Activated CD4-positive, alpha-beta T cell treated with anti-CD3 and anti-CD28 coated beads for 36 hours (primary cell): ENCODE results near the gene TMTC1. TPM values are rescaled to one million over a fixed set of nuclear protein-coding genes. Genes with fewer than 3 reads are reported as not detected.

Experiments
- ATAC-seq: fragments of 200-7000 bp; cut with Tn5 transposase; one replicate; pipeline ENCODE4 v1.10.0; 2021; ENCODE audit warnings: mild to moderate bottlenecking, moderate library complexity
- CTCF ChIA-PET: fragments of 350-600 bp; sonication (Branson Sonifier 250); formaldehyde crosslinking; loops from one replicate; lab custom pipeline; 2021; ENCODE audit warnings: antibody characterized with exemption; lab: Charles Lee
- POLR2A ChIA-PET: fragments of 350-600 bp; sonication (Branson Sonifier 250); formaldehyde crosslinking; loops from one replicate; lab custom pipeline; 2021; ENCODE audit warnings: antibody characterized with exemption, inconsistent platforms; lab: Charles Lee
- DNase-seq: peaks from one replicate; pipeline ENCODE4 v3.0.0-alpha.2; 2020
- H3K27ac Mint-ChIP-seq: one replicate; pipeline ENCODE4 v1.8.0; 2021; ENCODE audit warnings: mixed read lengths
- H3K27me3 Mint-ChIP-seq: one replicate; pipeline ENCODE4 v1.8.0; 2021; ENCODE audit warnings: mixed read lengths
- H3K36me3 Mint-ChIP-seq: one replicate; pipeline ENCODE4 v1.8.0; 2021; ENCODE audit warnings: low read depth, mixed read lengths
- H3K4me1 Mint-ChIP-seq: one replicate; pipeline ENCODE4 v1.8.0; 2021; ENCODE audit warnings: mixed read lengths
- H3K4me3 Mint-ChIP-seq: one replicate; pipeline ENCODE4 v1.8.0; 2021; ENCODE audit warnings: mild to moderate bottlenecking, moderate library complexity, mixed read lengths
- H3K9me3 Mint-ChIP-seq: one replicate; pipeline ENCODE4 v1.8.0; 2021; ENCODE audit warnings: low read depth, mixed read lengths
- intact Hi-C, 2 experiments: fragments of 100-400 bp; cut with DNase I in 1 of 2; cut with micrococcal nuclease in 1 of 2; formaldehyde crosslinking; loops; one replicate each; pipeline versions ENCODE4 v1.14.2 to v1.15.1; 2022 to 2024; cut with DNase I, micrococcal nuclease
- total RNA-seq, 2 experiments: library from RNA; stranded (reverse); gene quantifications; one replicate each; pipeline ENCODE4 v1.2.3, GENCODE V29; 2021

The TMTC1 gene
- total RNA-seq, 2 experiments from 2014 or later, result 0.04 to 0.30 TPM

DNA sequence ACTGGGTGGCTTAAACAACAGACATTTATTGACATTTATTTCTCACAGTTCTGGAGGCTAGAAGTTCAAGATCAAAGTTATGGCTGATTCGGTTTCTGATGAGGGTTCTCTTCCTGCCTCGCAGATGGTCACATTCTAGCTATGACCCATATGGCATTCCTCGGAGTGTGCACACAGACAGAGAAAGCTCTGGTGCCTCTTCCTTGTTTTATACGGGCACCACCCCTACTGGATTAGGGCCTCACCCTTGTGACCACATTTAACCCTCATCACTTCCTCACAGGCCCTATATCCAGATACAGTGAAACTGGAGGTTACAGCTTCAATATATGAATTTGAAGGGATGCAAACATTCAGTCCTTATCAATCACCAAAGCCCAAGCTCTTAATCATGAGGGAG is 209.2 kb downstream of the TMTC1 start:
- Mint-ChIP-seq H3K9me3 (no peaks in the 10 kb centered on the region), H3K27ac (no peak overlapping the region), H3K4me1 (no peaks in the 10 kb centered on the region), H3K4me3 (no peak overlapping the region), H3K36me3 (no peaks in the 10 kb centered on the region), H3K27me3 (peaks cover 4% of the 10 kb centered on the region)
- ChIA-PET CTCF (interaction anchor here (0.7 kb wide), 1 partner anchor 1684 kb away, joined by 4 read pairs; no protein-coding TSS in a partner anchor), POLR2A (no interaction called here)
- ATAC-seq, result no peak
- DNase-seq, result no peak
- intact Hi-C loops, result no loop called here

DNA sequence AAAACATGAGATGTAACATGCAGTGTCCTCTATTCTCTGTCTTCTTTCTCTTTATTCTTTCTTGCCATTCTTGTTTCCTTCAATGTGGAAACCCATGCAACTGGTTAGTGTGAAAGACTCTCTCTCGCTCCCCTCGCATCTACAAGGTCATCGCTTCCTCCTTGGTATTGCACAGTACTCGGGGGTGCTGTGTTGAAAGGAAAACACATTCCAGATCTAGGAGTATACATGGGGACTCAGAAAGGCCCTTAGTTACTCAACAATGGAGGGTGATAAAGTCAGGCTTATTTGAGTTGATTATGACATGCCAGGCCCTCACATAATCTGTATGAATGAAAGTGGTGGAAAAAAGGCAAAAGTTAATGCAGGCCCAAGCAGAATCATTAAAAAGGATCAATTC is 210.8 kb downstream of the TMTC1 start:
- DNase-seq (no peak), ATAC-seq (no peak)
- POLR2A ChIA-PET, result no interaction called here
- H3K4me1 Mint-ChIP-seq, result no peaks in the 10 kb centered on the region
- no peak overlapping the region for H3K27ac Mint-ChIP-seq
- intact Hi-C loops, result no loop called here
- no peaks in the 10 kb centered on the region for H3K9me3 Mint-ChIP-seq
- CTCF ChIA-PET, result no interaction called here
- H3K27me3 Mint-ChIP-seq, result peaks cover 5% of the 10 kb centered on the region
- no peaks in the 10 kb centered on the region for H3K36me3 Mint-ChIP-seq
- no peak overlapping the region for H3K4me3 Mint-ChIP-seq

DNA sequence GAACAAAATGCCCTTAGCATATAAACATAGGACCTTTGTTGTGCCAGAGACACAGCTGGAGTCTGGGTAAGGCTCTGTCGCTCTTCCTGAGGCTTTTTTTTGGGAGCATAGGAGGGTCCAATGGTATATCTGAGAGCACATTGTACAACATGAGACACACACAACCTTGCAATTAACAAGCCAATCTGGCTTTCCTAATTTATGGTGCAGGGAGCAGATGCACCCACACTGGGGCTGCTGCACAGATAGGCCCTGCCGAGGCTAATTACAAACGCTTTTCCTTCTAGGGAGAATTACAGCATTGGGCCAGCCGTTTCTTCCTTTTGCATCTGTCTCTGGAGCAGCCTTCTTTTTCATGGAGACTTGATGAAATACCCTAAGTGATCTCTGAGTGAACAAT is 211.3 kb downstream of the TMTC1 start:
- peaks cover 5% of the 10 kb centered on the region for H3K27me3 Mint-ChIP-seq

DNA sequence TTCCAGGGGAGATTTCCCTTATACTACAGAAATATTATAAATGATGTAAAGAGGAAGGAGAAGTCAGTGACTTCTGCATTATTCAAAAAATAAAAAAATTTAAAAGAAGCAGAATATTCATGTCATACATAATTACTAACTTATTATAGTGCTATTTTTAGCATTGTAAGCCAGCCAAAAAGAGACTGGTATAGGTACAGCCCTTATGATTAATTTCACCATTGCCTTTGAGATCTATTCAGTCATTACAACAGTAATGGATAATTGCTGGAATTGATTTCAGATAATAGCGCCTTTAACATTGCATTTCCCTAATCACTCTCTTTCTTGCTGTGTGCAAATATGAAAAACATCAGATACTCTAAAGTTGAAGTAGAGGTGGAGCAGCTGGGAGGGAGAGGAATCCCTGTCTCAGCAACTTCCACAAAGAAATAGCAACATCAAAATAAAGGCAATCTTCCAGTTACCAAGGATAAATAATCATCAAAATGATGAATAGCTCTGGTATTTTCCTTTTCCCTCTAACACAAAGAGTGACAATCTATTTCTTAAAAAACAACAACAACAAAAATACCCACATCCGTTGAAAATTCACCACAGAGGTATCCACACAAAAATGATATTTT is 214.5 kb downstream of the TMTC1 start:
- intact Hi-C loops, result no loop called here
- ATAC-seq, result no peak
- no peak for DNase-seq
- H3K4me3 Mint-ChIP-seq, result no peak overlapping the region
- H3K36me3 Mint-ChIP-seq, result no peaks in the 10 kb centered on the region
- H3K9me3 Mint-ChIP-seq, result no peaks in the 10 kb centered on the region
- no peak overlapping the region for H3K27ac Mint-ChIP-seq
- ChIA-PET POLR2A (no interaction called here), CTCF (interaction anchor here (0.9 kb wide), 1 partner anchor 11 kb away, joined by 3 read pairs; no protein-coding TSS in a partner anchor)
- no peaks in the 10 kb centered on the region for H3K4me1 Mint-ChIP-seq
- H3K27me3 Mint-ChIP-seq, result peaks cover 9% of the 10 kb centered on the region

More for the DNA sequence above, 211.3 kb downstream of the TMTC1 start:
- ATAC-seq, result no peak
- POLR2A ChIA-PET, result no interaction called here
- Mint-ChIP-seq H3K27ac (no peak overlapping the region), H3K9me3 (no peaks in the 10 kb centered on the region), H3K36me3 (no peaks in the 10 kb centered on the region), H3K4me1 (no peaks in the 10 kb centered on the region), H3K4me3 (no peak overlapping the region)
- CTCF ChIA-PET, result no interaction called here
- intact Hi-C loops, result no loop called here
- no peak for DNase-seq

DNA sequence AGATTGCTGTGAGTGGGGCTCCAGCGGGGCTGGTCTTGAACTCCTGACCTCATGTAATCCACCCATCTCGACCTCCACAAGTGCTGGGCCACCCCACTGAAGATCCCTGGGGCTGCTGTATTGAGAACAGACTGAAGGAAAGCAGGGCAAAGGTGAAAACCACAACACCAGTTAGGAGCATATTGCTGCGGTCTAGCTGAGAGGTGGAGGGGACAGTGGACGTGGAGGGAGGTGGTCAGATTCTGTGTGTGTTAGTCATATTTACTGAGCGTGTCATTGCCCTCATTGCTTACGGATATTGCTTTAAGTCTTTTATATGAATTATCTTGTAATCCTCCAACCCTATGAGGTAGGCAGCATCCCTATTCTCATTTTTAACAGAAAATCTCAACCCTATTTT is 217.3 kb downstream of the TMTC1 start:
- ATAC-seq (no peak), DNase-seq (no peak)
- Mint-ChIP-seq H3K27me3 (peaks cover 26% of the 10 kb centered on the region), H3K36me3 (no peaks in the 10 kb centered on the region), H3K9me3 (no peaks in the 10 kb centered on the region), H3K4me3 (no peak overlapping the region), H3K27ac (no peak overlapping the region), H3K4me1 (peaks cover 5% of the 10 kb centered on the region)
- ChIA-PET POLR2A (no interaction called here), CTCF (no interaction called here)
- intact Hi-C loops, result no loop called here

DNA sequence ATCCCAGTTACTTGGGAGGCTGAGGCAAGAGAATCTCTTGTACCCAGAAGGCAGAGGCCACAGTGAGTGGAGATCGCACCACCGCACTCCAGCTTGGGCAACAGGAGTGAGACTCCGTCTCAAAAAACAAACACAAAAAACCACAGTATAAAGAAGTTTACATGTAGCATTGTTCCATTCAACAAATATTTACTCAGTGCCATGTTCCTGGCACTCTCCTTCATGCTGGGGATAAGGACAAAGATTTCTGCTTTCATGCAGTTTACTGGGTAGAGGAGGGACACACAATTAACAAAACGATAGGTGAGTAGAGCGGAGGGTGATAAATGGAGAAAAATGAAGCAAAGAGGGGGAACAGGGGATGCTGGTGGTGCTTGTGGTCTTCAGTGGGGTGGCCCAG is 218.0 kb downstream of the TMTC1 start:
- POLR2A ChIA-PET, result no interaction called here
- intact Hi-C loops, result no loop called here
- H3K27me3 Mint-ChIP-seq, result peaks cover 26% of the 10 kb centered on the region
- ATAC-seq (no peak), DNase-seq (no peak)
- CTCF ChIA-PET, result interaction anchor here (0.6 kb wide), 1 partner anchor 339 kb away, joined by 3 read pairs; no protein-coding TSS in a partner anchor
- H3K36me3 Mint-ChIP-seq, result no peaks in the 10 kb centered on the region
- no peaks in the 10 kb centered on the region for H3K9me3 Mint-ChIP-seq
- no peak overlapping the region for H3K27ac Mint-ChIP-seq
- peaks cover 5% of the 10 kb centered on the region for H3K4me1 Mint-ChIP-seq
- no peak overlapping the region for H3K4me3 Mint-ChIP-seq

DNA sequence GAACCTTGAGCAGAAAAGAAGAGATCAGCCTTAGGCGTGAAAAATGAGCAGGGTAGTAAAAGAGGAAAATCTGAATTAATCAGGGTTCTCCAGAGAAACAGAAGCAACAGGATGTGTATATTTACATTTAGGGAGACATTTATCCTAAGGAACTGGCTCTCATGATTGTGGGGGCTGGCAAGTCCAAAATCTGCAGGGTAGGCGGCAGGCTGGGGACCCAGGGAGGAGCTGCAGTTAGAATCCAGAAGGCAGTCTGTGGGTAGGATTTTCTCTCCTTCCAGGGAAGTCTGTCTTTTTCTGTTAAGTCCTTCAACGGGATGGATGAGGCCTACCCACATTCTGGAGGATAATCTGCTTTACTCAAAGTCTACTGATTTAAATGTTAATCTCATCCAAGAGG is 218.8 kb downstream of the TMTC1 start:
- Mint-ChIP-seq H3K27me3 (peaks cover 26% of the 10 kb centered on the region), H3K9me3 (no peaks in the 10 kb centered on the region), H3K4me1 (peaks cover 5% of the 10 kb centered on the region), H3K4me3 (no peak overlapping the region), H3K36me3 (no peaks in the 10 kb centered on the region), H3K27ac (no peak overlapping the region)
- DNase-seq, result no peak
- ChIA-PET POLR2A (no interaction called here), CTCF (no interaction called here)
- intact Hi-C loops, result no loop called here
- no peak for ATAC-seq

DNA sequence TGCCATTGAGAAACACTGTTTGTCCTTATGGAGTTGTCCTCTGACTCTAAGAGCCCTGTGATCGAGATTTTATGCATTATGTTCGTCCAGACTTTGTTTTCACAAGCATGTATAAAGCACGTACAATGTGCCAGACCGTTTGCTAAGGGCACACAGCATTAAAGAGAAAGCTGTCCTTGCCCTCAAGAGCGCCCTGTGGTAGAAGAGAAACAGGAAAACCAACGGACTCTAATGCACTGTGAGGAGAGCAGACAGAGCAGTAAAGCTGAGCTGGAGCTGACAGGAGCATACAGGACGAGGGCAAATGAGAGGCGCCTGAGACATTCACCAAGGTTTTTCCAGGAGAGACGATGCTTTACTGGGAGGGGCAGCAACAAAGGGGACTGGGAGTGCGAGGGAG is 220.1 kb downstream of the TMTC1 start:
- intact Hi-C loops, result no loop called here
- DNase-seq, result no peak
- no peak for ATAC-seq
- no peak overlapping the region for H3K27ac Mint-ChIP-seq
- peaks cover 5% of the 10 kb centered on the region for H3K4me1 Mint-ChIP-seq
- ChIA-PET POLR2A (no interaction called here), CTCF (interaction anchor here (1.5 kb wide), 1 partner anchor 10 kb away, joined by 3 read pairs; no protein-coding TSS in a partner anchor)
- H3K4me3 Mint-ChIP-seq, result no peak overlapping the region
- peaks cover 26% of the 10 kb centered on the region for H3K27me3 Mint-ChIP-seq
- H3K36me3 Mint-ChIP-seq, result no peaks in the 10 kb centered on the region
- no peaks in the 10 kb centered on the region for H3K9me3 Mint-ChIP-seq

DNA sequence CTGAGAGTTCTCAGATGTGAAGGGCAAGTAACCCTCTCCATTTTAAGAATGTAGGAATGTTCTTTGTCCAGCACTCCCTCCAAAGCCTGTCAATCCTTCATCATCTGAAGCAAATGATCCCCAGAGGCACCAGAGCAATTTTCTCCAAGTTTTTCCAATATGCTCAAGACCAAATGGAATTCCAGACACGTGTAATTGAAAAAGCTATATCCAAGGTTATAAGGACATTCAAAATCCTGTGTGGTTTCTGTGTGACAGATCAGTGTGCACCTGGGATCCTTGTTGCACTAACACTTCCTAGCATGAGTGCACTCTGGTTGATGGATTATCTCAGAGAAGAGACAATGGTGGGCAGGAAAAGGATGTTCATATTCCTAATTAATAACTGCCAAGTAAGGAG is 220.7 kb downstream of the TMTC1 start:
- POLR2A ChIA-PET, result no interaction called here
- Mint-ChIP-seq H3K27me3 (peaks cover 24% of the 10 kb centered on the region), H3K27ac (no peak overlapping the region), H3K4me1 (peaks cover 5% of the 10 kb centered on the region), H3K9me3 (no peaks in the 10 kb centered on the region), H3K36me3 (no peaks in the 10 kb centered on the region), H3K4me3 (no peak overlapping the region)
- ATAC-seq (no peak), DNase-seq (no peak)
- CTCF ChIA-PET, result interaction anchor here (0.6 to 1.5 kb wide), 3 partner anchors 10 to 988 kb away, joined by 3 to 4 read pairs (median 3); no protein-coding TSS in a partner anchor
- intact Hi-C loops, result no loop called here

DNA sequence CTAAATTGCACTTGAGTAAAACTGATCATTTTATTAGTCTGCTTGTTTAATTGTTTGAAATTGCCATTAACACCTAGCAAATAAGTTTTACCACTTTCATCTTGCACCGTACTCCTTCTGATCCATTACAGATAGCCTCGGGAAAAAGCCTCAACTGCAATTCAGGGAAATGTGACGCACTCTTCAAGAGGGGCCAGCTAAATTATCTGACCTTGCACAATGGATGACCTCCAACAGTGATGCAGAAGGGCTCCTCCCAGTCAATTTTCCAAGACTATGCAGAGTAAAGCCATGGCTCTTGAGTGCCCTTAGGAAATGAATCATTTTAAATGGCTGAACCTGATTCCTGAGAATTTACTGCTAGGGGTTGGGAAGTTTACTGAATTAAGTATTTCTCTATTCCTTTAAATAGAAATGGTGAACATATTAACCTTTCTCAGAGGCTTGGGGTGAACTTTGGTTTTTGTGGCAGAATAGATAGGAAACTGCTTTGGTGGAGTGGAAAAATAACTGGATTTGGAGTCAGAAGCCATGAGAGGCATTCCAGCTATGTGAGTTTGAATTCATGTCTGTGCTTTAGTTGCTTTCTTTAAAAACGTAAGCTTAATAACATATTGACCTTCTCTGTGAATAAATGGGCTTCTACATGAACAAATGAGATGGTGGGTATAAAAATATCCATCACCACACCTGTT is 221.5 kb downstream of the TMTC1 start:
- ATAC-seq (no peak), DNase-seq (no peak)
- ChIA-PET CTCF (interaction anchor here (0.6 to 1.5 kb wide), 3 partner anchors 9 to 989 kb away, joined by 3 to 4 read pairs (median 3); no protein-coding TSS in a partner anchor), POLR2A (no interaction called here)
- Mint-ChIP-seq H3K36me3 (no peaks in the 10 kb centered on the region), H3K27ac (no peak overlapping the region), H3K4me1 (peaks cover 5% of the 10 kb centered on the region), H3K4me3 (no peak overlapping the region), H3K9me3 (no peaks in the 10 kb centered on the region), H3K27me3 (peaks cover 24% of the 10 kb centered on the region)
- intact Hi-C loops, result no loop called here

DNA sequence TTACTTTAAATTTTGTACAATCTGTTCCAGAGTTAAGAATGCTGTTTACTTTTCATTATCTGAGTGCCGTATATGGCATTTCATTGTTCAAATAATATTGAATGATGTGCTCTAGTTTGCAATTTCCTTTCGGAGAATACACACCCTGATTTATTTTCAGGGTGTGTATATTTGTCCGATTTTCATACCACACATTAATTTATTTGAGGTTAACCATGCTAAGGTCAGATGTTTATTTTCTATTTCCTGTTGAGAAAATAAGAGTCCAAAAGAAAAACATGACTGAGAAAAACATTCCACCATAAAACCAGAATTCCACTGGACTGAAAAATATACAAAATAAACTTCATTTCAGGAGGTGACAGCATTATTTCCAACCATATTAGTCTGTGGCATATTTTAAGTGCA is 222.1 kb downstream of the TMTC1 start:
- POLR2A ChIA-PET, result no interaction called here
- Mint-ChIP-seq H3K9me3 (no peaks in the 10 kb centered on the region), H3K27me3 (peaks cover 27% of the 10 kb centered on the region), H3K4me1 (peaks cover 5% of the 10 kb centered on the region), H3K4me3 (no peak overlapping the region), H3K36me3 (no peaks in the 10 kb centered on the region), H3K27ac (no peak overlapping the region)
- DNase-seq (no peak), ATAC-seq (no peak)
- CTCF ChIA-PET, result interaction anchor here (1.9 kb wide), 1 partner anchor 10 kb away, joined by 6 read pairs; no protein-coding TSS in a partner anchor
- intact Hi-C loops, result no loop called here

DNA sequence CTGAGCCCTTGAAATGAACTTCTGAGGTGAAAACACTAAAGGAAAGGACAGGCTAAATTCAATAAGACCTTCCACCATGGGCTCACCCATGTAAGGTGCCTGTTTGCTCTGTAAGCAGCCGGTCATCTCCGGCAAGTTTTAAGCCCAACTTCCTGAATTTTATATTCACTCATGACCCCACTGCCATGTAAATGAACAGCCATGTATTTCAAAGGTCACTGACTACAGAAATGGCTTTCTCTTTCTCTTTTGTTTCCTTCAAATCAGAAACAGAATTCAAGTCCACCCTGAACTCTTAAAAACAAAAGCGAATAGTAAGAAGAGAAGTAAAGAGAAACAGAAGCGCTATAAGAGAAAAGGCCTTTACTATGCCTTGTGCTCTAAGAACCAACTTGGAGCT is 224.5 kb downstream of the TMTC1 start:
- no peaks in the 10 kb centered on the region for H3K9me3 Mint-ChIP-seq
- peaks cover 5% of the 10 kb centered on the region for H3K4me1 Mint-ChIP-seq
- POLR2A ChIA-PET, result no interaction called here
- H3K27ac Mint-ChIP-seq, result no peak overlapping the region
- H3K36me3 Mint-ChIP-seq, result no peaks in the 10 kb centered on the region
- intact Hi-C loops, result loop anchor here (10.0 kb wide), 2 partner anchors 326 to 1246 kb away; no protein-coding TSS in a partner anchor
- CTCF ChIA-PET, result interaction anchor here (1.0 kb wide), 1 partner anchor 24 kb away, joined by 3 read pairs; no protein-coding TSS in a partner anchor
- peaks cover 21% of the 10 kb centered on the region for H3K27me3 Mint-ChIP-seq
- no peak overlapping the region for H3K4me3 Mint-ChIP-seq
- no peak for DNase-seq
- no peak for ATAC-seq
